Calu3 (cell line): ENCODE measurements around the gene CCNK. TPM values are rescaled to one million over a fixed set of nuclear protein-coding genes. Genes with fewer than 3 reads are reported as not detected.

ENCODE experiments used
- BruUV-seq: library from RNA; stranded (reverse); fragments of 400-500 nt; replicated peaks from 2 replicates; lab custom pipeline; 2021; lab: Mats Ljungman, UMichigan
- CTCF ChIA-PET: fragments of 300-600 bp; sonication (Branson Sonifier 250); formaldehyde crosslinking; loops from one replicate; lab custom pipeline; 2022; ENCODE audit warnings: antibody characterized with exemption; lab: Charles Lee
- DNase-seq: peaks from one replicate; pipeline ENCODE4 v3.0.0; 2022
- H3K27ac Mint-ChIP-seq: one replicate; pipeline ENCODE4 v1.8.0; 2022; ENCODE audit warnings: mixed read lengths; ENCODE audit not compliant: unreplicated experiment
- H3K27me3 Mint-ChIP-seq: one replicate; pipeline ENCODE4 v1.8.0; 2022; ENCODE audit warnings: mixed read lengths; ENCODE audit not compliant: unreplicated experiment
- H3K36me3 Mint-ChIP-seq: one replicate; pipeline ENCODE4 v1.8.0; 2022; ENCODE audit warnings: mild to moderate bottlenecking, moderate library complexity, mixed read lengths; ENCODE audit not compliant: insufficient read depth, unreplicated experiment
- H3K4me1 Mint-ChIP-seq: one replicate; pipeline ENCODE4 v1.8.0; 2022; ENCODE audit warnings: mild to moderate bottlenecking, low read depth, mixed read lengths; ENCODE audit not compliant: unreplicated experiment
- H3K4me3 Mint-ChIP-seq: one replicate; pipeline ENCODE4 v1.8.0; 2022; ENCODE audit warnings: mild to moderate bottlenecking, low read depth, moderate library complexity, mixed read lengths; ENCODE audit not compliant: unreplicated experiment
- H3K9me3 Mint-ChIP-seq: one replicate; pipeline ENCODE4 v1.8.0; 2022; ENCODE audit warnings: low read depth, mixed read lengths; ENCODE audit not compliant: unreplicated experiment
- CTCF ChIP-seq: fragments of 200-600 bp; IDR thresholded peaks from one replicate; pipeline ENCODE4 v1.8.0; 2022; ENCODE audit warnings: antibody characterized with exemption; ENCODE audit not compliant: unreplicated experiment
- intact Hi-C: fragments of 100-400 bp; cut with micrococcal nuclease; formaldehyde crosslinking; loops from one replicate; pipeline ENCODE4 v1.10.0; 2022; ENCODE audit not compliant: unreplicated experiment
- total RNA-seq: library from RNA; stranded (reverse); gene quantifications from 2 replicates; pipeline ENCODE4 v1.2.3, GENCODE V29; 2022

CCNK gene
- total RNA-seq, 1 experiment from 2014 or later: 71.5 TPM

GRCh38 chr14:99451234-99451633, 30.0 kb upstream of the CCNK start:
- no peaks in the 10 kb centered on the region for H3K4me1 Mint-ChIP-seq
- no peak overlapping the region for H3K27ac Mint-ChIP-seq
- DNase-seq: no peak
- no peaks in the 10 kb centered on the region for H3K27me3 Mint-ChIP-seq
- H3K36me3 Mint-ChIP-seq: no peaks in the 10 kb centered on the region
- H3K9me3 Mint-ChIP-seq: no peaks in the 10 kb centered on the region
- no peak overlapping the region for H3K4me3 Mint-ChIP-seq
- CTCF ChIA-PET: no interaction called here
- intact Hi-C loops: no loop called here
- TF ChIP-seq CTCF: no peak
- no TSS peak for BruUV-seq

GRCh38 chr14:99452968-99453367, 28.2 kb upstream of the CCNK start:
- Mint-ChIP-seq H3K27me3 (no peaks in the 10 kb centered on the region), H3K27ac (no peak overlapping the region), H3K9me3 (no peaks in the 10 kb centered on the region), H3K4me1 (no peaks in the 10 kb centered on the region), H3K36me3 (no peaks in the 10 kb centered on the region), H3K4me3 (no peak overlapping the region)
- BruUV-seq: no TSS peak
- no peak for TF ChIP-seq CTCF
- CTCF ChIA-PET: no interaction called here
- no peak for DNase-seq
- intact Hi-C loops: no loop called here

- no peak for TF ChIP-seq CTCF
- intact Hi-C loops: no loop called here
- DNase-seq: no peak
- CTCF ChIA-PET: no interaction called here
- H3K36me3 Mint-ChIP-seq: no peaks in the 10 kb centered on the region
- no peak overlapping the region for H3K4me3 Mint-ChIP-seq
- H3K27ac Mint-ChIP-seq: no peak overlapping the region
- BruUV-seq: no TSS peak
- no peaks in the 10 kb centered on the region for H3K27me3 Mint-ChIP-seq
- no peaks in the 10 kb centered on the region for H3K4me1 Mint-ChIP-seq
- H3K9me3 Mint-ChIP-seq: no peaks in the 10 kb centered on the region
These were observed 27.0 kb upstream of the CCNK start for GRCh38 chr14:99454246-99454645.

- TF ChIP-seq CTCF: no peak
- Mint-ChIP-seq H3K4me1 (peaks cover 21% of the 10 kb centered on the region), H3K36me3 (peaks cover 6% of the 10 kb centered on the region)
These were observed 21.6 kb upstream of the CCNK start for GRCh38 chr14:99459481-99460100.

More at GRCh38 chr14:99459481-99460100, 21.6 kb upstream of the CCNK start:
- Mint-ChIP-seq H3K9me3 (no peaks in the 10 kb centered on the region), H3K27ac (no peak overlapping the region), H3K4me3 (no peak overlapping the region), H3K27me3 (no peaks in the 10 kb centered on the region)
- no TSS peak for BruUV-seq
- intact Hi-C loops: no loop called here
- no peak for DNase-seq
- CTCF ChIA-PET: no interaction called here
